K562 (cell line): ENCODE measurements around the gene METAP2. TPM values are rescaled to one million over a fixed set of nuclear protein-coding genes. Genes with fewer than 3 reads are reported as not detected.

Source experiments
- BRD9 ChIP-seq: fragments of 450-650 bp; IDR thresholded peaks from 2 replicates; pipeline ENCODE4 v1.6.1; 2018; ENCODE audit warnings: low read depth; ENCODE audit not compliant: partially characterized antibody
- CBFA2T2 ChIP-seq: fragments of 450-650 bp; conservative IDR thresholded peaks from 2 replicates; pipeline ENCODE4 v1.6.1; 2017; ENCODE audit warnings: mild to moderate bottlenecking
- CREBBP ChIP-seq: IDR thresholded peaks from one replicate; pipeline ENCODE4 v1.6.1; 2012; ENCODE audit warnings: low read depth, mild to moderate bottlenecking, control low read depth, inconsistent platforms, low read length
- CSDE1 ChIP-seq, 2 experiments: fragments of 450-650 bp; IDR thresholded peaks; 2 replicates each; pipeline ENCODE4 v1.6.1; 2016; ENCODE audit warnings: mild to moderate bottlenecking in 1 of 2
- ELF4 ChIP-seq: fragments of 450-650 bp; formaldehyde crosslinking; IDR thresholded peaks from 2 replicates; pipeline ENCODE4 v1.4.0; 2022; ENCODE audit warnings: missing genetic modification characterization
- FOXM1 ChIP-seq, 2 experiments: fragments of 450-650 bp in 1 of 2; sonication (generic) in 1 of 2; formaldehyde crosslinking in 1 of 2; IDR thresholded peaks; 2 replicates each; pipeline versions ENCODE4 v1.6.1 to v1.9.0; 2017 to 2022; ENCODE audit warnings: low read depth in 2 of 2, mild to moderate bottlenecking in 2 of 2, missing genetic modification reagents in 1 of 2, moderate library complexity in 1 of 2
- HDAC6 ChIP-seq: IDR thresholded peaks from 2 replicates; pipeline ENCODE4 v1.6.1; 2012; ENCODE audit warnings: low read depth, mild to moderate bottlenecking, control low read depth, inconsistent platforms, low read length, moderate library complexity
- JUN ChIP-seq, 2 experiments: sonication (generic) in 1 of 2; formaldehyde crosslinking in 1 of 2; IDR thresholded peaks; 2 replicates each; pipeline versions ENCODE4 v1.6.1 to v1.8.0; 2012 to 2022; ENCODE audit warnings: borderline replicate concordance in 2 of 2, mild to moderate bottlenecking in 2 of 2, improper control_type of control experiment in 1 of 2, low read depth in 1 of 2, low read length in 1 of 2, missing genetic modification reagents in 1 of 2
- MAX ChIP-seq: sonication (generic); formaldehyde crosslinking; IDR thresholded peaks from 2 replicates; pipeline ENCODE4 v1.9.0; 2022; ENCODE audit warnings: mild to moderate bottlenecking, missing genetic modification reagents
- MED1 ChIP-seq: sonication (generic); formaldehyde crosslinking; IDR thresholded peaks from 2 replicates; pipeline ENCODE4 v1.8.1; 2023; ENCODE audit warnings: missing genetic modification reagents, borderline replicate concordance
- MXD1 ChIP-seq: fragments of 250-450 bp; sonication (Bioruptor Pico); IDR thresholded peaks from 2 replicates; pipeline ENCODE4 v1.8.0; 2021; ENCODE audit warnings: borderline replicate concordance, mild to moderate bottlenecking, moderate library complexity; ENCODE audit not compliant: poor library complexity, severe bottlenecking
- POLR2AphosphoS5 ChIP-seq: IDR thresholded peaks from 2 replicates; pipeline ENCODE4 v1.6.1; 2011; ENCODE audit warnings: mild to moderate bottlenecking, low read depth, low read length, moderate library complexity; ENCODE audit not compliant: control insufficient read depth, insufficient read depth
- SRF ChIP-seq, 2 experiments: fragments of 250-450, 450-650 bp in 1 of 2; sonication (Bioruptor Pico) in 1 of 2; sonication (generic) in 1 of 2; formaldehyde crosslinking; IDR thresholded peaks; 2 replicates each; pipeline versions ENCODE4 v1.5.0 to v1.5.1; 2020 to 2022; ENCODE audit warnings: mild to moderate bottlenecking in 1 of 2, missing genetic modification reagents in 1 of 2
- SRSF7 ChIP-seq: fragments of 200-400 bp; formaldehyde crosslinking; optimal IDR thresholded peaks from 2 replicates; pipeline ENCODE3; 2017; ENCODE audit warnings: mild to moderate bottlenecking, low read depth, low read length
- TEAD4 ChIP-seq, 2 experiments: sonication (generic) in 1 of 2; formaldehyde crosslinking in 1 of 2; IDR thresholded peaks; 2 replicates each; pipeline versions ENCODE4 v1.6.1 to v1.8.0; 2012 to 2022; ENCODE audit warnings: borderline replicate concordance in 1 of 2, inconsistent platforms in 1 of 2, low read length in 1 of 2, mild to moderate bottlenecking in 1 of 2, missing genetic modification reagents in 1 of 2
- TGIF2 ChIP-seq: sonication (generic); formaldehyde crosslinking; IDR thresholded peaks from 2 replicates; pipeline ENCODE4 v1.8.1; 2022; ENCODE audit warnings: mild to moderate bottlenecking, missing genetic modification reagents, moderate library complexity
- ZBTB34 ChIP-seq: fragments of 250-450 bp; sonication (Bioruptor Pico); IDR thresholded peaks from 2 replicates; pipeline ENCODE4 v1.8.0; 2021; ENCODE audit warnings: mild to moderate bottlenecking, moderate library complexity
- ZNF165 ChIP-seq: fragments of 250-450 bp; sonication (Bioruptor Pico); IDR thresholded peaks from 2 replicates; pipeline ENCODE4 v1.4.0; 2020; ENCODE audit warnings: borderline replicate concordance
- ZNF561 ChIP-seq: fragments of 450-650 bp; formaldehyde crosslinking; conservative IDR thresholded peaks from 2 replicates; pipeline ENCODE4 v1.4.0; 2020; ENCODE audit warnings: mild to moderate bottlenecking, moderate library complexity
- ZNF785 ChIP-seq: fragments of 250-450 bp; sonication (Bioruptor Pico); IDR thresholded peaks from 2 replicates; pipeline ENCODE4 v1.4.0; 2020; ENCODE audit warnings: mild to moderate bottlenecking
- polyA plus RNA-seq, 8 experiments: library from polyadenylated mRNA; depleted of rRNA in 4 of 8; stranded (reverse) in 5 of 8; unstranded in 3 of 8; fragments of >200 nt; fragmentation: Nextera tagmentation in 2 of 8; fragmentation: Illumina TruSeq in 1 of 8; extraction: Ambion mirVana in 2 of 8; extraction: Trizol in 1 of 8; gene quantifications; 2 replicates each; pipeline versions ENCODE4 v1.2.1 to v1.2.3, GENCODE V29; 2011 to 2014; ENCODE audit warnings: inconsistent platforms in 1 of 8, missing spikeins in 1 of 8
- total RNA-seq, 7 experiments: library from RNA; depleted of rRNA in 6 of 7; stranded (reverse); fragments of >200 nt in 6 of 7; fragmentation: Illumina TruSeq in 2 of 7; extraction: Trizol in 2 of 7; gene quantifications; 2 replicates each; pipeline versions ENCODE4 v1.2.1 to v1.2.3, GENCODE V29; 2011 to 2021; ENCODE audit warnings: low replicate concordance in 1 of 7
- TF ChIP-seq, protein P1 (sequence below): fragments of 250-450 bp; sonication (Bioruptor Pico); IDR thresholded peaks from 2 replicates; pipeline ENCODE4 v1.9.0; 2021; ENCODE audit warnings: mild to moderate bottlenecking, inconsistent platforms
- TF ChIP-seq, protein P2 (sequence below): sonication (generic); formaldehyde crosslinking; IDR thresholded peaks from 2 replicates; pipeline ENCODE4 v1.8.0; 2023; ENCODE audit warnings: mild to moderate bottlenecking, missing genetic modification reagents

METAP2 gene
- total and polyA plus RNA-seq, 9 of the 15 experiments (the other 6 are each of a cell fraction or from before 2014, with no cell fraction given), result 75.5 to 205 (median 164) TPM

DNA sequence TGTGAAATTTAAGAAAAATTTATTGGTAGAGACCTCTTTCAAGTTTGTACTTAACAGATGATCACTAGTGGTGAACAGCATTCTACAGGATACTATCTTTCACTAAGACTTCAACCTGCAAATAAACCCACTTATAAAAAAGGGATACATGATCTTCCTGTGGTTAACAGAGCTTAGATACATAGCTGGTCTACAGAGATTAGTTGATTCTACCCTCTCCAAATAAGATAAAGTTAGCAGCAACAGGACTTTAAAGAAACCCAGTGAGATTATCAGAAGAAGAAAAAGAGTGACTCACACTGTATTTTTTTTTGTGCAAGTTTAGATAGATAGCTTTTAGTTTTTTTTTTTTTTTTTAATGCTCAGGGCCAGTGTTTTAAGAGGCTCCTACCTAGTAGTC is 42.8 kb downstream of the METAP2 start (continued):
- peak; percentile 79 for TF ChIP-seq JUN (IDR thresholded peaks at IDR 0.05; ENCODE audit: borderline replicate concordance, low read depth, low read length)
- no peak for TF ChIP-seq JUN (CRISPR knock-in tag; IDR thresholded peaks at IDR 0.05; ENCODE audit: borderline replicate concordance)
- no peak for TF ChIP-seq ZNF785
- TF ChIP-seq POLR2AphosphoS5, result peak; percentile 17; the same call in 1 of the 2 replicates
- TF ChIP-seq ZNF165 (CRISPR knock-in tag), result no peak
- no peak for TF ChIP-seq HDAC6
- no peak for TF ChIP-seq ZNF561
- TF ChIP-seq, protein P1, sequence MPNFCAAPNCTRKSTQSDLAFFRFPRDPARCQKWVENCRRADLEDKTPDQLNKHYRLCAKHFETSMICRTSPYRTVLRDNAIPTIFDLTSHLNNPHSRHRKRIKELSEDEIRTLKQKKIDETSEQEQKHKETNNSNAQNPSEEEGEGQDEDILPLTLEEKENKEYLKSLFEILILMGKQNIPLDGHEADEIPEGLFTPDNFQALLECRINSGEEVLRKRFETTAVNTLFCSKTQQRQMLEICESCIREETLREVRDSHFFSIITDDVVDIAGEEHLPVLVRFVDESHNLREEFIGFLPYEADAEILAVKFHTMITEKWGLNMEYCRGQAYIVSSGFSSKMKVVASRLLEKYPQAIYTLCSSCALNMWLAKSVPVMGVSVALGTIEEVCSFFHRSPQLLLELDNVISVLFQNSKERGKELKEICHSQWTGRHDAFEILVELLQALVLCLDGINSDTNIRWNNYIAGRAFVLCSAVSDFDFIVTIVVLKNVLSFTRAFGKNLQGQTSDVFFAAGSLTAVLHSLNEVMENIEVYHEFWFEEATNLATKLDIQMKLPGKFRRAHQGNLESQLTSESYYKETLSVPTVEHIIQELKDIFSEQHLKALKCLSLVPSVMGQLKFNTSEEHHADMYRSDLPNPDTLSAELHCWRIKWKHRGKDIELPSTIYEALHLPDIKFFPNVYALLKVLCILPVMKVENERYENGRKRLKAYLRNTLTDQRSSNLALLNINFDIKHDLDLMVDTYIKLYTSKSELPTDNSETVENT (CRISPR knock-in tag), result no peak
- peak; percentile 81 for TF ChIP-seq BRD9
- TF ChIP-seq SRSF7, result no peak
- peak; percentile 94 for TF ChIP-seq TEAD4 (IDR thresholded peaks at IDR 0.05; ENCODE audit: low read length)
- TF ChIP-seq TEAD4 (CRISPR knock-in tag; IDR thresholded peaks at IDR 0.05; ENCODE audit: borderline replicate concordance), result no peak
- TF ChIP-seq MAX (CRISPR knock-in tag), result no peak
- TF ChIP-seq, protein P2, sequence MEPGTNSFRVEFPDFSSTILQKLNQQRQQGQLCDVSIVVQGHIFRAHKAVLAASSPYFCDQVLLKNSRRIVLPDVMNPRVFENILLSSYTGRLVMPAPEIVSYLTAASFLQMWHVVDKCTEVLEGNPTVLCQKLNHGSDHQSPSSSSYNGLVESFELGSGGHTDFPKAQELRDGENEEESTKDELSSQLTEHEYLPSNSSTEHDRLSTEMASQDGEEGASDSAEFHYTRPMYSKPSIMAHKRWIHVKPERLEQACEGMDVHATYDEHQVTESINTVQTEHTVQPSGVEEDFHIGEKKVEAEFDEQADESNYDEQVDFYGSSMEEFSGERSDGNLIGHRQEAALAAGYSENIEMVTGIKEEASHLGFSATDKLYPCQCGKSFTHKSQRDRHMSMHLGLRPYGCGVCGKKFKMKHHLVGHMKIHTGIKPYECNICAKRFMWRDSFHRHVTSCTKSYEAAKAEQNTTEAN (CRISPR knock-in tag), result no peak
- no peak for TF ChIP-seq SRF (CRISPR knock-in tag; IDR thresholded peaks at IDR 0.05)
- peak; percentile 81 for TF ChIP-seq FOXM1 (IDR thresholded peaks at IDR 0.05; ENCODE audit: low read depth)
- TF ChIP-seq FOXM1 (CRISPR knock-in tag; IDR thresholded peaks at IDR 0.05; ENCODE audit: low read depth), result no peak
- no peak for TF ChIP-seq MXD1 (CRISPR knock-in tag)
- TF ChIP-seq ELF4, result peak; percentile 73; the same call in 1 of the 2 replicates
- TF ChIP-seq TGIF2, result no peak
- TF ChIP-seq ZBTB34 (CRISPR knock-in tag), result no peak
- TF ChIP-seq CBFA2T2, result peak; percentile 86
- TF ChIP-seq CREBBP, result no peak
- no peak for TF ChIP-seq CSDE1 (IDR thresholded peaks at IDR 0.05)
- TF ChIP-seq MED1 (CRISPR knock-in tag), result no peak
